Measurements from ENCODE around the gene MT3. TPM values are rescaled to one million over a fixed set of nuclear protein-coding genes. Genes with fewer than 3 reads are reported as not detected.
A peak's percentile ranks its signal among the peaks of the same experiment; 100 is the strongest.

The MT3 gene
- polyA plus RNA-seq, 1 of the 3 experiments (the other 2 are of a cell fraction), result 0.43 TPM

DNA sequence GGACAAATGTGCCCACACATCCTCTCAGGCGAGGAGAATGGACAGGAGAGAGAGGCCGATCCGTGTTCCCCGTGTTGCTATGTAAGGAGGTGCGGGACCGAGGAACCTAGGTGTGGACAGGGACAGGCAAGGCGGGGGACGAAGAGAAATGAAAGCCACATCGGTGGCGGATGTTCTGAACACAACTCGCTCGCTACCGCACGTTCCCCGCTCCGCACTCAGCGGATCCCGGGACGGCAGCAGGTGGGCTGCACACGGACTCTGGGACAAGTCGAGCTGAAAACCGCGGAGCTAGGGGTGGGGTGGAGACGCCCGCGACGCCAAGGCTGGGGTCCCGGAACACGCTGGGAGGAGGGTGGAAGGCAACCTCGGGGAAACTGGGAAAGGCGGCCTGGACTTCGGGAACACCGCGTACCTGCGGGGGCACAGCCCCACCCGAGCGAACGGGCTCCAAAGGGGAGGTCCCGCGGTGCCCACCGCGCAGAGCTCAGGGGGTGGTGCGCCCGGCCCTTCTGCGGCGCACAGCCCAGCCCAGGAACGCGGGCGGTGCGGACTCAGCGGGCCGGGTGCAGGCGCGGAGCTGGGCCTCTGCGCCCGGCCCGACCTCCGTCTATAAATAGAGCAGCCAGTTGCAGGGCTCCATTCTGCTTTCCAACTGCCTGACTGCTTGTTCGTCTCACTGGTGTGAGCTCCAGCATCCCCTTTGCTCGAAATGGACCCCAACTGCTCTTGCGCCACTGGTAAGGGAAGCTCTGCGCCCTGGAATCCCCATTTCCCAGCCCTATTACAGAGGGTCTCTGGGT lies 36.0 kb downstream of the MT3 start, which contains the start of gene MT1E:
TSS of gene MT1E (plus strand) at position 642 of the 803 bp plus-strand sequence. CDS start at position 713, 71 bp downstream.
- CTCF ChIA-PET, result interaction anchor here (0.7 to 1.5 kb wide), 3 partner anchors 67 to 168 kb away, joined by 3 to 6 read pairs (median 5); no protein-coding TSS in a partner anchor
- WGBS (ENCODE audit: low lambda C conversion rate), result 71% methylated on average over 40 of the region's 62 CpGs

DNA sequence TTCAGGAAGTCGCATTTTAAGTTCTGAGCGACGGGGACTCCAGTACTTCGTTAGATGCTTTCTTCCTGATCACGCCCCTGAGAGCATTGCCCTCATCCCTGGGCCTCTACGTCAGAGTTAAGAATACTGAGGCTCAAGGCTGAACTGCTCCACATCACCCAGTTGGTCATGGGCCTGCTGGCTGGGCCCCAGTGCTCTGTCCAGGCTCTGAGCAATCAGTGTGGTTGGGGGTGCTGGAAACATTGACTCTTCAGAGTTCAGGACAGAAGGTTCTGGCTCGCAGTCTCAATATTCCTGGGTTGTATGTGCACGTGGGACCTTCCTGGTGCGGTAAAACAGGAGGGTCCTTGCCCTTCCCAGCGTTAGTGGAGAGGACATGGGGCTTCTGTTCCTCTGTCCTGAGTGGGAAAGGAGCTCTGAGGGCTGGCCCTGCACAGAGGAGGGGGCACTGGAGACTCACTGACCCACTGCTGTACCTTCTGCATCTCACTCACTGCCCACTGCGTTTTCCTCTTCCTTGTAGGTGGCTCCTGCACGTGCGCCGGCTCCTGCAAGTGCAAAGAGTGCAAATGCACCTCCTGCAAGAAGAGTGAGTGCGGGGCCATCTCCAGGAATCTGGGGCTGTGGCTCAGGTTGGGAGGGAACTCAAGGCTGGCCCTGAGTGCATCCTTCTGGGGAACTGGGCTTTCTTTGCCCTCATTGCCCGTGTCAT lies 36.8 kb downstream of the MT3 start:
- Histone ChIP-seq H3K9me2 (no peaks in the 10 kb centered on the region), H3K9me3 (no peaks in the 10 kb centered on the region), H3K79me2 (ENCODE audit: insufficient read depth) (peaks cover 13% of the 10 kb centered on the region; the same call in 1 of the 2 replicates), H4K20me1 (ENCODE audit: insufficient read depth) (no peaks in the 10 kb centered on the region), H3K4me3 (ENCODE audit: low read depth in 2 of 2, low read length in 1 of 2) (peak overlapping the region; percentile 43 to 52; a peak in 3 of 4 replicates), H3K36me3 (replicated peaks in 1 of 2; ENCODE audit: control insufficient read depth in 1 of 2, insufficient read depth in 2 of 2, low read length in 1 of 2) (no peaks in the 10 kb centered on the region), H3K27ac (ENCODE audit: low read depth in 2 of 2, low read length in 1 of 2) (peak overlapping the region in 1 of 2 experiments; percentile 78; a peak in 2 of 4 replicates), H3K27me3 (ENCODE audit: insufficient read depth) (no peaks in the 10 kb centered on the region), H3K4me2 (peak overlapping the region; percentile 78), H3F3A (replicated peaks; ENCODE audit: insufficient read depth) (peaks cover 7% of the 10 kb centered on the region), H3K4me1 (ENCODE audit: control insufficient read depth in 1 of 2, insufficient read depth in 2 of 2, low read depth in 1 of 2, low read length in 1 of 2) (peaks cover 7 to 17% of the 10 kb centered on the region in 2 experiments; a peak in 1 of 4 replicates), H2AFZ (ENCODE audit: low read depth) (0 out of 2 replicates have a peak overlapping the region, but pooled peaks have one; percentile 16), H3K9ac (peak overlapping the region; percentile 73)
- CTCF ChIA-PET, result interaction anchor here (1.0 to 1.5 kb wide), 2 partner anchors 76 to 167 kb away, joined by 5 to 6 read pairs; no protein-coding TSS in a partner anchor
- DNase-seq, result no peak
- 71% methylated on average over 7 of the region's 16 CpGs for WGBS (ENCODE audit: low lambda C conversion rate)
- POLR2A ChIA-PET, result interaction anchor here (1.0 kb wide), 1 partner anchor 57 kb away, joined by 3 read pairs; the partner anchor contains the start of gene MT1X
- TF ChIP-seq FOSL2 (IDR thresholded peaks at IDR 0.05; ENCODE audit: borderline replicate concordance, low read depth) (no peak), SIN3A (IDR thresholded peaks at IDR 0.05; ENCODE audit: borderline replicate concordance, low read depth, low read length) (no peak)
- TF ChIP-seq, protein P1, sequence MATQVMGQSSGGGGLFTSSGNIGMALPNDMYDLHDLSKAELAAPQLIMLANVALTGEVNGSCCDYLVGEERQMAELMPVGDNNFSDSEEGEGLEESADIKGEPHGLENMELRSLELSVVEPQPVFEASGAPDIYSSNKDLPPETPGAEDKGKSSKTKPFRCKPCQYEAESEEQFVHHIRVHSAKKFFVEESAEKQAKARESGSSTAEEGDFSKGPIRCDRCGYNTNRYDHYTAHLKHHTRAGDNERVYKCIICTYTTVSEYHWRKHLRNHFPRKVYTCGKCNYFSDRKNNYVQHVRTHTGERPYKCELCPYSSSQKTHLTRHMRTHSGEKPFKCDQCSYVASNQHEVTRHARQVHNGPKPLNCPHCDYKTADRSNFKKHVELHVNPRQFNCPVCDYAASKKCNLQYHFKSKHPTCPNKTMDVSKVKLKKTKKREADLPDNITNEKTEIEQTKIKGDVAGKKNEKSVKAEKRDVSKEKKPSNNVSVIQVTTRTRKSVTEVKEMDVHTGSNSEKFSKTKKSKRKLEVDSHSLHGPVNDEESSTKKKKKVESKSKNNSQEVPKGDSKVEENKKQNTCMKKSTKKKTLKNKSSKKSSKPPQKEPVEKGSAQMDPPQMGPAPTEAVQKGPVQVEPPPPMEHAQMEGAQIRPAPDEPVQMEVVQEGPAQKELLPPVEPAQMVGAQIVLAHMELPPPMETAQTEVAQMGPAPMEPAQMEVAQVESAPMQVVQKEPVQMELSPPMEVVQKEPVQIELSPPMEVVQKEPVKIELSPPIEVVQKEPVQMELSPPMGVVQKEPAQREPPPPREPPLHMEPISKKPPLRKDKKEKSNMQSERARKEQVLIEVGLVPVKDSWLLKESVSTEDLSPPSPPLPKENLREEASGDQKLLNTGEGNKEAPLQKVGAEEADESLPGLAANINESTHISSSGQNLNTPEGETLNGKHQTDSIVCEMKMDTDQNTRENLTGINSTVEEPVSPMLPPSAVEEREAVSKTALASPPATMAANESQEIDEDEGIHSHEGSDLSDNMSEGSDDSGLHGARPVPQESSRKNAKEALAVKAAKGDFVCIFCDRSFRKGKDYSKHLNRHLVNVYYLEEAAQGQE (IDR thresholded peaks at IDR 0.05; ENCODE audit: low read depth, low read length), result peak; percentile 37; the same call in 1 of the 2 replicates

More for the DNA sequence above, 36.0 kb downstream of the MT3 start, which contains the start of gene MT1E:
- H3K4me2 ChIP-seq, result peak within 1 kb of the TSS; percentile 78
- H3F3A ChIP-seq (replicated peaks; ENCODE audit: insufficient read depth), result peaks cover 7% of the 10 kb centered on the region
- no peaks in the 10 kb centered on the region for H3K27me3 ChIP-seq (ENCODE audit: insufficient read depth)
- peak within 1 kb of the TSS; percentile 73 for H3K9ac ChIP-seq
- TF ChIP-seq NRF1 (IDR thresholded peaks at IDR 0.05; ENCODE audit: low read depth, low read length) (peak; percentile 20; the same call in 1 of the 2 replicates), POLR2AphosphoS5 (IDR thresholded peaks at IDR 0.05; ENCODE audit: low read depth, low read length) (peak; percentile 98), TAF1 (IDR thresholded peaks at IDR 0.05; ENCODE audit: borderline replicate concordance, low read depth, low read length) (peak; percentile 51; the same call in 1 of the 2 replicates), NFIC (IDR thresholded peaks at IDR 0.05; ENCODE audit: borderline replicate concordance) (0 out of 2 replicates have a peak, but pooled peaks have one; percentile 12), TEAD4 (IDR thresholded peaks at IDR 0.05; ENCODE audit: borderline replicate concordance, insufficient read depth) (no peak)
- TF ChIP-seq, protein P2, sequence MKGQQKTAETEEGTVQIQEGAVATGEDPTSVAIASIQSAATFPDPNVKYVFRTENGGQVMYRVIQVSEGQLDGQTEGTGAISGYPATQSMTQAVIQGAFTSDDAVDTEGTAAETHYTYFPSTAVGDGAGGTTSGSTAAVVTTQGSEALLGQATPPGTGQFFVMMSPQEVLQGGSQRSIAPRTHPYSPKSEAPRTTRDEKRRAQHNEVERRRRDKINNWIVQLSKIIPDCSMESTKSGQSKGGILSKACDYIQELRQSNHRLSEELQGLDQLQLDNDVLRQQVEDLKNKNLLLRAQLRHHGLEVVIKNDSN (IDR thresholded peaks at IDR 0.05; ENCODE audit: borderline replicate concordance, low read depth), result no peak
- no peaks in the 10 kb centered on the region for H4K20me1 ChIP-seq (ENCODE audit: insufficient read depth)
- peak within 1 kb of the TSS; percentile 46; the same call in 1 of the 2 replicates for H2AFZ ChIP-seq (ENCODE audit: low read depth)
- POLR2A ChIA-PET, result interaction anchor here (1.0 kb wide), 1 partner anchor 57 kb away, joined by 3 read pairs; the partner anchor contains the start of gene MT1X
- H3K79me2 ChIP-seq (ENCODE audit: insufficient read depth), result peaks cover 13% of the 10 kb centered on the region; the same call in 1 of the 2 replicates
- peaks cover 7 to 17% of the 10 kb centered on the region in 2 experiments; a peak in 1 of 4 replicates for H3K4me1 ChIP-seq (ENCODE audit: control insufficient read depth in 1 of 2, insufficient read depth in 2 of 2, low read depth in 1 of 2, low read length in 1 of 2)
- DNase-seq, result peak; percentile 76
- H3K9me2 ChIP-seq, result no peaks in the 10 kb centered on the region
- no peaks in the 10 kb centered on the region for H3K9me3 ChIP-seq
- H3K36me3 ChIP-seq (replicated peaks in 1 of 2; ENCODE audit: control insufficient read depth in 1 of 2, insufficient read depth in 2 of 2, low read length in 1 of 2), result no peaks in the 10 kb centered on the region
- H3K27ac ChIP-seq (ENCODE audit: low read depth in 2 of 2, low read length in 1 of 2), result peak within 1 kb of the TSS in 1 of 2 experiments; percentile 78; a peak in 2 of 4 replicates
- H3K4me3 ChIP-seq (ENCODE audit: low read depth in 2 of 2, low read length in 1 of 2), result peak within 1 kb of the TSS; percentile 43 to 52

Data from SK-N-SH (cell line).